Activated CD4-positive, CD25-positive, alpha-beta regulatory T cell treated with anti-CD3 and anti-CD28 coated beads, Interleukin-2, amount 50 U/mL, for 16 hours (primary cell): ENCODE measurements around the gene RALGAPB.
"Not testable (repeated sequence)": the region's sequence is repeated elsewhere in the genome, so short reads cannot be mapped to it uniquely, and the experiment has no call there.

ENCODE experiments used
- DNase-seq: peaks from one replicate; pipeline ENCODE4 v3.0.0-alpha.2; 2020; ENCODE audit warnings: low read depth, low spot score

Gene RALGAPB

DNA sequence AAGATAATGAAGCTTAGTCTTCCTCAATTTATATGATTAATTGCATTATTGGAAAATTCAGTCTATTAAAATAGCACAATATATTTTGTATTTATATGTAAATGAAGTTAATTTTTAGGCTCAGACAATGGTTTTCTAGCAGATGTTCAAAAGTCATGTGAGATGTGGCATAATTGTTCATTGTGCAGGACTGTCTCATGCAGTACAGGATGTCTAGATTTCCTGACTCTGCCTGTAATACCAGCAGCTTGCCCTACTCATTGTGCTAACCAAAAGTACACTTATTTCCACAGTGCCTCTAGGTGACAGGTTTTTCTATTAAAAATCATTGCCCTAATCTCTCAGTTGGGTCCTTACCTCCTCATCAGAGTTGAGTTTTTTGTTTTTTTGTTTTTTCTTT, 12.4 kb downstream of the RALGAPB start:
- no peak for DNase-seq

DNA sequence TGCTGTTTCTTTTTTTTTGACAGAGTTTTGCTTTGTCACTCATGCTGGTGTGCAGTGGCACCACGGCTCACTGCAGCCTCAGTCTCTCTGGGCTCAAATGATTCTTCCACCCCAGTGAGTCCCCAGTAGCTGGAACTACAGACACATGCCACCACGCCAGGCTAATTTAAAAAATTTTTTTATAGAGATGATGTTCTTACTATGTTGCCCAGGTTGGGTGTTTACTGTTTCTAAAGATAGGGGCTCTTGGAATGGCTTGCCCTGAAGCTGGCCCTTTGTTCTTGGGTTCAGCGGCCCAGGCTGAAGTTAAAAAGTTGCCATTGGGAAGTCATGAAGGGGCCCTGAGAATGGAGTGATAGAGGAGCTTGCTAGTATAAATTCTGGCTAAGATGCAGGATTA, 16.5 kb downstream of the RALGAPB start:
- DNase-seq, result no peak

- no peak for DNase-seq
Observed at GRCh38 chr20:38497246-38497935, 24.7 kb downstream of the RALGAPB start.

GRCh38 chr20:38498909-38499308, 26.3 kb downstream of the RALGAPB start:
- no peak for DNase-seq

DNA sequence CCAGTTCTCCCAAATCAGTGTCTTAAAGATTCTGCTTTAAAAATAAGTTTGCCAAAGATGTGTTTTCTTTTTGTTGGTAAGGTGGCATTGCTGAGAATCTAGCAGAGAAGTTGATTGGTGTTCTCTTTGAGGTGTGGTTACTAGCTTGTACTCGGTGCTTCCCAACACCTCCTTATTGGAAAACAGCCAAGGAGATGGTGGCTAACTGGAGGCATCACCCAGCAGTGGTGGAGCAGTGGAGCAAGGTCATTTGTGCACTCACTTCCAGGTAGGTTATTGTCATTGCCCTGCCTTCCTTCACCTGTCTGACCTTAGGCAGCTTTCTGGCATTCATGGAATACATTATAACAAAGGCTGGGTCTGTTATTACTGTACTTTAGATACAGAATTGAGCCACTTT, 26.7 kb downstream of the RALGAPB start:
- no peak for DNase-seq

GRCh38 chr20:38501858-38502436, 29.3 kb downstream of the RALGAPB start:
- DNase-seq, result no peak

GRCh38 chr20:38504368-38505090, 31.9 kb downstream of the RALGAPB start:
- DNase-seq, result no peak

- DNase-seq, result no peak
Observed at GRCh38 chr20:38505091-38505455, 32.4 kb downstream of the RALGAPB start.

DNA sequence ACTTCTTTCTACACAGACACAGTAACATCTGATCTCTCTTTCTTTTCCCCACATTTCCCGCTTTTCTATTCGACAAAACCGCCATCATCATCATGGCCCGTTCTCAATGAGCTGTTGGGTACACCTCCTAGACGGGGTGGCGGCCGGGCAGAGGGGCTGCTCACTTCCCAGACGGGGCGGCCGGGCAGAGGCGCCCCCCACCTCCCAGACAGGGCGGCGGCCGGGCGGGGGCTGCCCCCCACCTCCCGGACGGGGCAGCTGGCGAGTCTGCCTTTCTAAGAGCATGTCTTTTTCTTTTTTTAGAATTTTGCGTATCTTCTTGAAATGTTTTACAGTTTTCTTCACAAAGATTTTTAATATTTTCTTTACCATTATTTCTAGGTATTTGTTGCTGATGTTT, 39.1 kb downstream of the RALGAPB start:
- DNase-seq, result not testable (repeated sequence)

GRCh38 chr20:38514185-38514584, 41.5 kb downstream of the RALGAPB start:
- no peak for DNase-seq

- DNase-seq, result no peak
Observed at GRCh38 chr20:38514947-38515346, 42.3 kb downstream of the RALGAPB start.

DNA sequence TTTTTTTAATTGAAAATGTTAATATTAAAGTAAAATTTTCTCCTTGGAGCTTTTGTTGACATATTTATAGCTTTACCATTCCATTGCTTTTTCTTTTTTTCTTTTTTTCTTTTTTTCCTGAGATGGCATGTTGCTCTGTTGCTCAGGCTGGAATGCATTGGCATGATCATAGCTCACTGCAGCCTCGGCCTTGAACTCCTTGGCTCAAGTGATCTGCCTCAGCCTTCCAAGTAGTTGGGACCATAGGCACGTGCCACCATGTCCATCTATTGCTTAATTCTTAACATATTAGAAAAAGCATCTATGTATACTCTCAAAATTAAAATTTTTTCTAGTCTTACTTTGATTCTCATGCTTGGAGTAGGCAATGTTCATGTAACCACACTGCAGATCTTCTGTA, 43.0 kb downstream of the RALGAPB start:
- no peak for DNase-seq

GRCh38 chr20:38519426-38519825, 46.8 kb downstream of the RALGAPB start:
- no peak for DNase-seq

- no peak for DNase-seq
Observed at GRCh38 chr20:38520261-38520660, 47.6 kb downstream of the RALGAPB start.

DNA sequence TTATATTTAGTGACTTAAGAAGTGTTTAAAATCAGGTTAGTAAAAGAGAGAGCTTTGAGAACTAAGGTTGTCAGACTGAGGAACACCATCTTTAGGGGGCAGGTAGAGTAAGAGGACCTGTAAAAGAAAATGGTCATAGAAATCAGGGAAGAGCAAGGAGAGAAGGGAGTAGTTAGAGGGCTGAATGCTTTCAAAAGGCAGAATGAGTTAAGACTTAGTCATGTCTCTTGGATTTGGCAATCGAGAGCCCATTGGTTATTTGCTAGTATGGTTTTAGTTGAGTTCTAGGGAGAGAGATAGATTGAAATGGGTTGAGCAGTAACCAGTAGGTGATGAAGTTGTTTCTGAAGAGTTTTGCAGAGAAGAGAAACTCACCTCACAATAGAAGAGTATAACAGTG, 51.1 kb downstream of the RALGAPB start:
- DNase-seq, result no peak

GRCh38 chr20:38528167-38528566, 55.5 kb downstream of the RALGAPB start:
- DNase-seq, result no peak

DNA sequence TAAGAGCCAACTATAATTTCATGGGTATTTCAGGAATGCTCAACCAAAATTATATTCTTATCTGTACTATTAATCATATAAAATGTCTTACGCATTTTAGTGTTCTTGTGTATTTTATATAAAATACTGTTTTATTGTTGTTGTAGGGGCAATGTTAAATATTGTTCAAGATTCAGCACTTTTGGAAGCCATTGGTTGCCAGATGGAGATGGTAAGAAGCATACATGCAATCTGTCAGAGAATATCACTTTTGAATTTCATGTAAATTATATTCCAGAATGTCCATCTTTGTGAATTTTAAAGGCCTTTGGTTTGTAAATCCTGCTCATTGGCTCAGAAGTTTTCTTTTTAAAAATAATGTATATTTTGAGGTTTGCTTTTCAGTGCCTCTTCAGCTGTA, 58.4 kb downstream of the RALGAPB start:
- no peak for DNase-seq

GRCh38 chr20:38534756-38535155, 62.1 kb downstream of the RALGAPB start:
- no peak for DNase-seq

DNA sequence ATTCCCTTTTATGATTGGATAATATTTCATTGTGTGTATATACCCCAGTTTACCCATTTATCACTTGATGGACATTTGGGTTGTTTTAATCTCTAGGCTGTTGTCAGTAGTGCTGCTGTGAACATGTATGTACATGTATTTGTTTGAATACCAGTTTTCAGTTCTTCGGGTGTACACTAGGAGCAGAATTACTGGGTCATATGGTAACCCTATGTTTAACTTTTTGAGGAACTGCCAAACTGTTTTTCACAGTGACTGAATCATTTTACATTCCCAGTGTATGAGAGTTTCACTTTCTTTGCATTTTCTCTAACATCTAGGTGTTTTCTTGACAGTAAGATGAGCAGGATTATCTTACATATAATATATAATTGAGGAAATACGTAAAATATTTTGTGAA, 63.7 kb downstream of the RALGAPB start:
- DNase-seq, result no peak

GRCh38 chr20:38537176-38537575, 64.5 kb downstream of the RALGAPB start:
- no peak for DNase-seq

GRCh38 chr20:38538789-38539188, 66.1 kb downstream of the RALGAPB start:
- no peak for DNase-seq

DNA sequence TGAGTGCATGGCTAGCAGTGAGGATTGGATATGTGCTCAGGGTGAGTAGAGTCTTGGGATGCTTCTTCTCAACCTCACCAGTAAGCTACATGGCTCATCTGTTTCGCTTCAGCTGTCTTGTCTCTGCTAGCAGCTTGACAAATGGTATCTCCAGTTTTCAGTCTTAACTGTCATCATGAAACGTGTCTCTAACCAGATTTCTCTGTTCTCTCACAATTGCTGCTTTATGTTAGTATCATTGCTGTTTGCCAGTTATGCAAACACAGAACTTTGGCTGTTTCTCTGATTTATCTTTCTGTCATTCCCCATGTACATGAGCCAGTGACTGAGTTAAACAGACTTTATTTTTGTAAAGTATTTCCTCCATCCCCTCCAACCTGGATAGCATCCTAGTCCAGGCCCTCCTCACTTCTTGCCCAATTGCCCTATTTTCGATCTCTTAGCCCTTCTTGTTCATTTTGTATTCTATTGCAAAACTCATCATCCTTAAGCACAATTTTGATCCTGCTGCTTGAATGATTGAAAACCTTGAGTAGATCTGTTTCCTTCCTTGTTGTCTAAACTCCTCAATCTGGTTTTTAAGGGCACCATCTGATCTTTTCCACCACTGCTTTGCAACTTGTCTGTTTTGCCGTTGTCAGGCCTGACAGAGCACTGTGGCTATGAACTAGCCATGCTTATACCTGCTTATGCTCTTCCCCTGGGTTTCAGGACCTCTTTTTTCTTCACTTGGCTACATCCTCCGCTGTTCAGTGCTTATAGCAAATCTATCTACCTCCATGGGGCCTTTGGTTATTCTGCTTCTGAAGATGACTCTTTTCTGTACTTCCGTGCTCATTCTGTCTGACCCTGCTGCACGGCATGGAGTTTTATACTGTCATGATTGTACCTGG, 70.6 kb downstream of the RALGAPB start:
- DNase-seq, result no peak
